ENCODE data around the gene ADARB2.

- TF ChIP-seq CTCF (IDR thresholded peaks at IDR 0.05) (no peak), ZFX (IDR thresholded peaks at IDR 0.05; ENCODE audit: borderline replicate concordance) (no peak)
Measured at GRCh38 chr10:1241322-1241890, 495.9 kb downstream of the ADARB2 start.
